Measurements from ENCODE around the gene THY1. TPM values are rescaled to one million over a fixed set of nuclear protein-coding genes. Genes with fewer than 3 reads are reported as not detected.

The THY1 gene
- total RNA-seq, 1 donor from 2014 or later = not detected

DNA sequence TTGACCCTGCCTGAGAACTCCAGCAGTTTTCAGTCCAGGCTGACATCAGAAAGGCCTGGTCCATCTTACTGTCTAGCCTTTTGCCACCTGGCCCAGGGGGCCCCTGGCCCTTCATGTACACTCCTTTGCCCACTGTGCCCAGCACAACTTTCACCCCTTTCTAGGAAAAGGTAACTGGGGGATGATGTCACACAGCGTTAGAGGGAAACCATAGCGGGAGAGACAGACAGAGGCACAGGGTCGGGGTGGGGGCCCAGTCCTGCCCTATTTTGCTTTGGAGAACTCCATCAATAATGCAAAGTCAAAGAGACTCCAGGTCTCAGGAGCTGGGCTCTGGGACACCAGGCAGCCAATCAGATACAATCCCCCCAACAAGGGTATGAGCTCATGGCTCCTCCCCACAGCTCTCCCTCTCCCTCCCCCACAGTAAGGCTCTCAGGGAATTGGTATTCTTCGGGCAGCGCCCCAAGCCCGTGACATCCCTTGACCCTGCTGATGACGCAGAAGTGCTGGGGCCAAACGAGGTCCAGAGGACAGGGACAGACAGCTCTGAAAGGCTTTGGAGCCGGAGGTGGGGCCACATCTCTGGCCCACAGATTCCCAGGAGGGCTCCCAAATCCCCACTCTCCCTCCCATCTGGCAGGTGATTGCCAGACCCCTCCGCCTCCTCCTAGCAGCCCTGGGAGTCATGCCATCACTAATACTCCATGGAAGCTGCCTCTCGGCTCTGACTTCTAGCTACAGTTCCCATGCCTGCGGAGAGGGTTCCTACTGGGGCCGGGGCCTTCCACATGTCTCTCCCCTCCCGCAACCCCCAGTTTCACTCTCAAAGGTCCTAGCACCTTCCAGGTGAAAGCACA is 47.4 kb downstream of the THY1 start:
- CTCF ChIA-PET = interaction anchor here (1.4 to 3.4 kb wide), 2 partner anchors 14 to 20 kb away, joined by 3 to 18 read pairs; no protein-coding TSS in a partner anchor
- no peak overlapping the region for H3K4me3 Mint-ChIP-seq

DNA sequence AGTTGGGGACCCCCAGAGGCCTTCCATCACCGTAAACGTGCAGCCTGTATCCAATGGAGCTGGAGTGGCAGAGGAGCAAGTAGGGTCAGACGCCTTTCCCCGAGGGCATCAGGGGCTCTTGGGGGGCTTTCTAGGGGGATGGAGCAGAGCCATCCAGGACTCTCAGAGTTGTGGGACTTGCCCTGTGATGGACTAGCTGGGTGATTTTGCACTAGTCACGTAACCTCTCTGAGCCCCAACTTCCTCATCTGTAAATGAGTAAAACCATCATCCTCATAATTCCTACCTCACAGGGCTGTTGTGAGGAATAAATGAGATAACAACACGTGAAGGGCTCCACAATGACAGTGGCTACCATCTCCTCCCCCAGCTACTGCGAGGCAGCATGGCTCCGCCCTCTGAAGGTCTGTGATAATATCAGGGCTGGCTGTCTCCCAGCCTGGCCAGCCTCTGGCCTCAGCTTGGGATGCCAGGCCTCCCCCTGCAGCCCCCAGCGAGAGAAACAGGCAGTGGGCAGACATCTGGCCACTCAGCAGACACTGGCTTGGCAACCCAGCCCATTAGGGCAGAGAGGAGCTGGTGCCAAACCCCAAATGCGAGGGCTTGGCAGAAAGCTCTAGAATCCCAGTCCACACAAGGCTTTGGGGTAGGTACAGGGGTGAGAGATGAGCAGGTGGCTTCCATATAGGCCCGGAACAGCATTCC is 48.2 kb downstream of the THY1 start:
- TF ChIP-seq CTCF (IDR thresholded peaks at IDR 0.05) = no peak
- ATAC-seq (ENCODE audit: low read depth) = no peak
- no peaks in the 10 kb centered on the region for H3K4me1 Mint-ChIP-seq
- no peaks in the 10 kb centered on the region for H3K9me3 Mint-ChIP-seq
- POLR2A ChIA-PET = no interaction called here
- DNase-seq = no peak
- H3K27ac Mint-ChIP-seq = no peak overlapping the region
- intact Hi-C loops (cut with micrococcal nuclease) = loop anchor here (1.0 kb wide), 1 partner anchor 18 kb away; no protein-coding TSS in a partner anchor
- CTCF ChIA-PET = interaction anchor here (1.4 to 3.4 kb wide), 2 partner anchors 13 to 19 kb away, joined by 3 to 18 read pairs; no protein-coding TSS in a partner anchor
- peaks cover 12% of the 10 kb centered on the region for H3K27me3 Mint-ChIP-seq
- H3K36me3 Mint-ChIP-seq (ENCODE audit: low read depth) = no peaks in the 10 kb centered on the region
- no peak overlapping the region for H3K4me3 Mint-ChIP-seq

More for the DNA sequence above, 47.4 kb downstream of the THY1 start:
- ATAC-seq (ENCODE audit: low read depth) (no peak), DNase-seq (no peak)
- Mint-ChIP-seq H3K9me3 (no peaks in the 10 kb centered on the region), H3K36me3 (ENCODE audit: low read depth) (no peaks in the 10 kb centered on the region), H3K27ac (no peak overlapping the region), H3K4me1 (no peaks in the 10 kb centered on the region), H3K27me3 (peaks cover 7% of the 10 kb centered on the region)
- no peak for TF ChIP-seq CTCF (IDR thresholded peaks at IDR 0.05)
- intact Hi-C loops (cut with micrococcal nuclease) = no loop called here
- POLR2A ChIA-PET = no interaction called here

- DNase-seq (no peak), ATAC-seq (ENCODE audit: low read depth) (peak; percentile 50)
- Mint-ChIP-seq H3K27me3 (peaks cover 12% of the 10 kb centered on the region), H3K4me3 (no peak overlapping the region), H3K27ac (no peak overlapping the region), H3K9me3 (no peaks in the 10 kb centered on the region), H3K4me1 (no peaks in the 10 kb centered on the region), H3K36me3 (ENCODE audit: low read depth) (no peaks in the 10 kb centered on the region)
- intact Hi-C loops (cut with micrococcal nuclease) = loop anchor here (1.0 kb wide), 1 partner anchor 18 kb away; no protein-coding TSS in a partner anchor
- POLR2A ChIA-PET = no interaction called here
- no peak for TF ChIP-seq CTCF (IDR thresholded peaks at IDR 0.05)
- CTCF ChIA-PET = interaction anchor here (3.4 kb wide), 1 partner anchor 18 kb away, joined by 18 read pairs; no protein-coding TSS in a partner anchor
Measured at GRCh38 chr11:119373921-119374631, 48.9 kb downstream of the THY1 start.

DNA sequence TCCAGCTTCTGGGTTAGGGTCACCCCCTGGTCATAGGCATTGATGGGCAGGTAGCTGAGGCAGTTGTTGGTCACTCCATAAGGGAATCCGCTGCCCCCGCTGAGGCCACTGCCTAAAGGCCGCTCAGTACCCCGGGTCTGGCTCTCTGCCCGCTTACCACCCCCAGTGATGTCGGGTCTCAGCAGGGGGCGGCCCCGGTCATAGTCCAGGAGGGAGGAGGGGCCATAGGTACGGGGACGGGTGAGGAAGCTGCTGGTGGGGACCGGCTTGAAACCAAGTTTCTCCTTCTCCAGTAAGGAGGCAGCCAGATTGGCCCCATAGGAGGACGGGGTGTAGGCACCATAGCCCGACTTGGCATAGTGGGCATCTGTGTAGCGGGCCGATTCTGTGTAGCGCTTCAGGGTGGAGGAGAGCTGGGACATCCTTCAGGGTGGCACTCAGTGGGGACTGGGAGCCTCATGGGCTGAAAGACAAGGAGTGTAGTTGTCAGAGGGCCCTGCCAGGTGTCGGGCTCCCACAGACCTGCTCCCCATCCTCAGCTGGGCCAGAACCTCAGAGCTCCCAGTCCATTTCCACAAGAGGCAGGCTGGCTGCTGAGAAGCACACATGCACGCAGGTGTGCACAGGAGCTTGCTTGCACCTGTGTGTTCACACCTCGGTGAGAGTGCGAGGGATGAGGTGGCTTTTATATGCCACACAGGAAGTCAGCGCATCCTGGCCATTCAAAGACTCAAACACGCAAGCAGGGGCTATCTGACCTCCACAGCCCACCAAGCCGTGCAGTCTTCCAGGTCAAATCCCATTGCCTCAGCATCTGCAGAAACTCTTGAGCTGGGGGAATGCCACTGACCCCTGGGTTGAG is 49.7 kb downstream of the THY1 start:
- no peak overlapping the region for H3K4me3 Mint-ChIP-seq
- intact Hi-C loops (cut with micrococcal nuclease) = no loop called here
- no peaks in the 10 kb centered on the region for H3K36me3 Mint-ChIP-seq (ENCODE audit: low read depth)
- CTCF ChIA-PET = interaction anchor here (1.0 to 3.4 kb wide), 3 partner anchors 8 to 17 kb away, joined by 3 to 18 read pairs (median 3); partner anchors contain the start of gene USP2
- no peaks in the 10 kb centered on the region for H3K9me3 Mint-ChIP-seq
- ATAC-seq (ENCODE audit: low read depth) (no peak), DNase-seq (no peak)
- H3K27me3 Mint-ChIP-seq = peaks cover 12% of the 10 kb centered on the region
- POLR2A ChIA-PET = no interaction called here
- no peak overlapping the region for H3K27ac Mint-ChIP-seq
- no peak for TF ChIP-seq CTCF (IDR thresholded peaks at IDR 0.05)
- no peaks in the 10 kb centered on the region for H3K4me1 Mint-ChIP-seq

Measured in activated B cell treated with CpG ODN at 0.5 μM for 24 hours (primary cell).